ENCODE results near the gene ANKS1B. TPM values are rescaled to one million over a fixed set of nuclear protein-coding genes. Genes with fewer than 3 reads are reported as not detected.

ANKS1B gene
- total RNA-seq, 1 donor from 2014 or later, result 2.4 TPM

DNA sequence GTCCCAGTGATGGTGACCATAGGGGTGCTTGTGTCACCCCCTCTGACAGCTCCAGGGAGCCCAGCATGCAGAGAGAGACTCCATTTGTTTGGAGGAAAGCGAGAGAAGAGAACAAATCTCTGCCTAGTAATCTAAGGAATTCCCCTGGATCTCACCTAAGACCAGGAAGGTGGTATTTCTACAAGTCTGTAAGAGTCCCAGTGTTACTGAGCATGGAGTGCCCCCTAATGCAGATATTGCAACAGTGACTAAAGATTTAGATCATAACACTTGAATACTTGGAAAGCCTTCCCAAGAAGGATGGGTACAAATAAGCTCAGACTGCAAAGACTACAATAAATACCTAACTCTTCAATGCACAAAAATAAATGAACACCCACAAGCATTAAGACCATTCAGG lies 697.6 kb downstream of the ANKS1B start:
- Histone ChIP-seq H4K20me1 (ENCODE audit: insufficient read depth, low read length) (no peaks in the 10 kb centered on the region), H3K9me3 (ENCODE audit: insufficient read depth, low read depth, low read length) (no peaks in the 10 kb centered on the region), H3K27ac (ENCODE audit: low read depth, low read length) (no peak overlapping the region), H3K79me2 (ENCODE audit: insufficient read depth, low read length) (no peaks in the 10 kb centered on the region), H3K9ac (ENCODE audit: low read length) (no peak overlapping the region), H3K36me3 (ENCODE audit: insufficient read depth, low read length) (no peaks in the 10 kb centered on the region), H3K27me3 (ENCODE audit: insufficient read depth, low read length) (no peaks in the 10 kb centered on the region), H3K4me2 (ENCODE audit: low read length) (no peak overlapping the region), H2AFZ (ENCODE audit: low read depth, low read length) (no peak overlapping the region), H3K4me3 (ENCODE audit: insufficient read depth, low read depth, low read length) (no peak overlapping the region), H3K4me1 (ENCODE audit: insufficient read depth, low read length) (no peaks in the 10 kb centered on the region)
- no peak overlapping the region for H3K27ac Mint-ChIP-seq (ENCODE audit: unreplicated experiment)
- TF ChIP-seq EZH2 (IDR thresholded peaks at IDR 0.05; ENCODE audit: insufficient read depth, low read length), result no peak
- H3K4me3 Mint-ChIP-seq (ENCODE audit: unreplicated experiment), result no peak overlapping the region
- FAIRE-seq (no peak), DNase-seq (ENCODE audit: low read depth) (no peak)
- H3K36me3 Mint-ChIP-seq (ENCODE audit: low read depth, unreplicated experiment), result no peaks in the 10 kb centered on the region
- H3K27me3 Mint-ChIP-seq (ENCODE audit: low read depth, unreplicated experiment), result peaks cover 1% of the 10 kb centered on the region
- H3K9me3 Mint-ChIP-seq (ENCODE audit: unreplicated experiment), result peaks cover 13% of the 10 kb centered on the region
- no peaks in the 10 kb centered on the region for H3K4me1 Mint-ChIP-seq (ENCODE audit: low read depth, unreplicated experiment)

DNA sequence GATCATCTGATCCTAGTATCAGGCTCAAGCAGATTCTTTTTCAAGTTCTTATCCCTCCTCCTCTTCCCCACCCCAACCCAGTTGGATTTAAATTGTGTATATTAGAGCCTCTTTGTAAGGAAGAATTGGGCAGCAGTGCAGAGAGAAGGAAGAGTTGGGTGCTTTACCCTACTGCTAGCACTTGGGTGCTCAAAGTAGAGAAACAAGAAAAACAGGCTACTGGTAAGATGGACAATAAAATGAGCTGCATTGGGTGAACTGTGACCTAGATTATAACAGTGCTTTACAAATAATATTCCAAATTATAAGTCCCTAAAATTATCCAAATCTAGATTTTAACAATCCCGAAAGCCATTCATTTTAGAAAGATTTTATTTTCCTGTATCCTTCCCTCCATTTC lies 700.6 kb downstream of the ANKS1B start:
- Histone ChIP-seq H3K27me3 (ENCODE audit: insufficient read depth, low read length) (no peaks in the 10 kb centered on the region), H3K9me3 (ENCODE audit: insufficient read depth, low read depth, low read length) (no peaks in the 10 kb centered on the region), H3K9ac (ENCODE audit: low read length) (no peak overlapping the region), H4K20me1 (ENCODE audit: insufficient read depth, low read length) (no peaks in the 10 kb centered on the region), H3K4me1 (ENCODE audit: insufficient read depth, low read length) (no peaks in the 10 kb centered on the region), H2AFZ (ENCODE audit: low read depth, low read length) (no peak overlapping the region), H3K4me2 (ENCODE audit: low read length) (no peak overlapping the region), H3K4me3 (ENCODE audit: insufficient read depth, low read depth, low read length) (no peak overlapping the region), H3K79me2 (ENCODE audit: insufficient read depth, low read length) (no peaks in the 10 kb centered on the region), H3K36me3 (ENCODE audit: insufficient read depth, low read length) (no peaks in the 10 kb centered on the region), H3K27ac (ENCODE audit: low read depth, low read length) (no peak overlapping the region)
- Mint-ChIP-seq H3K4me1 (ENCODE audit: low read depth, unreplicated experiment) (peaks cover 4% of the 10 kb centered on the region), H3K4me3 (ENCODE audit: unreplicated experiment) (no peak overlapping the region), H3K27me3 (ENCODE audit: low read depth, unreplicated experiment) (peaks cover 1% of the 10 kb centered on the region), H3K36me3 (ENCODE audit: low read depth, unreplicated experiment) (no peaks in the 10 kb centered on the region), H3K27ac (ENCODE audit: unreplicated experiment) (no peak overlapping the region), H3K9me3 (ENCODE audit: unreplicated experiment) (peaks cover 2% of the 10 kb centered on the region)
- DNase-seq (ENCODE audit: low read depth) (no peak), FAIRE-seq (no peak)
- TF ChIP-seq EZH2 (IDR thresholded peaks at IDR 0.05; ENCODE audit: insufficient read depth, low read length) (no peak), CTCF (IDR thresholded peaks at IDR 0.05; ENCODE audit: insufficient read depth, low read depth, low read length) (no peak)

- no peak for TF ChIP-seq EZH2 (IDR thresholded peaks at IDR 0.05; ENCODE audit: insufficient read depth, low read length)
- no peak for TF ChIP-seq CTCF (IDR thresholded peaks at IDR 0.05; ENCODE audit: insufficient read depth, low read depth, low read length)
- no peak overlapping the region for H3K27ac ChIP-seq (ENCODE audit: low read depth, low read length)
- no peak for DNase-seq (ENCODE audit: low read depth)
- no peak overlapping the region for H3K9ac ChIP-seq (ENCODE audit: low read length)
- no peak for FAIRE-seq
- no peak overlapping the region for H2AFZ ChIP-seq (ENCODE audit: low read depth, low read length)
- H3K36me3 ChIP-seq (ENCODE audit: insufficient read depth, low read length), result no peaks in the 10 kb centered on the region
- H3K4me1 ChIP-seq (ENCODE audit: insufficient read depth, low read length), result no peaks in the 10 kb centered on the region
- H3K27me3 ChIP-seq (ENCODE audit: insufficient read depth, low read length), result no peaks in the 10 kb centered on the region
- Mint-ChIP-seq H3K36me3 (ENCODE audit: low read depth, unreplicated experiment) (no peaks in the 10 kb centered on the region), H3K4me3 (ENCODE audit: unreplicated experiment) (no peak overlapping the region), H3K4me1 (ENCODE audit: low read depth, unreplicated experiment) (peaks cover 12% of the 10 kb centered on the region), H3K9me3 (ENCODE audit: unreplicated experiment) (peaks cover 2% of the 10 kb centered on the region), H3K27me3 (ENCODE audit: low read depth, unreplicated experiment) (peaks cover 1% of the 10 kb centered on the region), H3K27ac (ENCODE audit: unreplicated experiment) (no peak overlapping the region)
- no peaks in the 10 kb centered on the region for H4K20me1 ChIP-seq (ENCODE audit: insufficient read depth, low read length)
- H3K4me2 ChIP-seq (ENCODE audit: low read length), result no peak overlapping the region
- no peaks in the 10 kb centered on the region for H3K79me2 ChIP-seq (ENCODE audit: insufficient read depth, low read length)
- no peak overlapping the region for H3K4me3 ChIP-seq (ENCODE audit: insufficient read depth, low read depth, low read length)
- no peaks in the 10 kb centered on the region for H3K9me3 ChIP-seq (ENCODE audit: insufficient read depth, low read depth, low read length)
These were observed 702.1 kb downstream of the ANKS1B start for GRCh38 chr12:99282624-99283023.
